CD4-positive, alpha-beta T cell (primary cell): ENCODE results near the gene CYP4F2. TPM values are rescaled to one million over a fixed set of nuclear protein-coding genes. Genes with fewer than 3 reads are reported as not detected.

Source experiments
- ATAC-seq: fragments of 200-7000 bp; cut with Tn5 transposase; one replicate; pipeline ENCODE4 v1.10.0; 2022; ENCODE audit warnings: mild to moderate bottlenecking; ENCODE audit not compliant: poor library complexity
- CTCF ChIA-PET: fragments of 350-600 bp; sonication (Branson Sonifier 250); formaldehyde crosslinking; loops from one replicate; lab custom pipeline; 2021; ENCODE audit warnings: antibody characterized with exemption, inconsistent platforms; lab: Charles Lee
- POLR2A ChIA-PET: fragments of 350-600 bp; sonication (Branson Sonifier 250); formaldehyde crosslinking; loops from one replicate; lab custom pipeline; 2021; ENCODE audit warnings: antibody characterized with exemption, inconsistent platforms; lab: Charles Lee
- DNase-seq, 14 experiments: peaks; one replicate each; pipeline ENCODE4 v3.0.0-alpha.2; 2013 to 2020; ENCODE audit warnings: mixed read lengths in 2 of 14
- H3K27ac ChIP-seq, 2 donors: one replicate each; pipeline versions ENCODE4 v1.5.1 to v1.7.0; 2013; ENCODE audit warnings: low read length in 2 of 2, low read depth in 1 of 2, mild to moderate bottlenecking in 1 of 2
- H3K27me3 ChIP-seq, 2 experiments: 1 replicate in 1 of 2; 2 replicates in 1 of 2; pipeline versions ENCODE4 v1.6.1 to v1.7.0; 2013; ENCODE audit warnings: low read length in 2 of 2, control low read depth in 1 of 2, mild to moderate bottlenecking in 1 of 2, moderate library complexity in 1 of 2; ENCODE audit not compliant: insufficient read depth in 2 of 2, control insufficient read depth in 1 of 2
- H3K36me3 ChIP-seq: one replicate; pipeline ENCODE4 v1.6.1; 2013; ENCODE audit warnings: low read length, control low read depth; ENCODE audit not compliant: insufficient read depth
- H3K4me1 ChIP-seq: one replicate; pipeline ENCODE4 v1.6.1; 2013; ENCODE audit warnings: low read length, control low read depth; ENCODE audit not compliant: insufficient read depth
- H3K4me3 ChIP-seq: one replicate; pipeline ENCODE4 v1.5.1; 2013; ENCODE audit warnings: mild to moderate bottlenecking, low read length, moderate library complexity
- H3K9me3 ChIP-seq, 2 experiments: 1 replicate in 1 of 2; 2 replicates in 1 of 2; pipeline versions ENCODE4 v1.6.1 to v1.7.0; 2013; ENCODE audit warnings: low read length in 2 of 2, mild to moderate bottlenecking in 2 of 2, control low read depth in 1 of 2, moderate library complexity in 1 of 2; ENCODE audit not compliant: control insufficient read depth in 1 of 2, insufficient read depth in 1 of 2
- H3K27ac Mint-ChIP-seq: one replicate; pipeline ENCODE4 v1.8.0; 2020; ENCODE audit warnings: mixed read lengths
- H3K27me3 Mint-ChIP-seq: one replicate; pipeline ENCODE4 v1.8.0; 2021; ENCODE audit warnings: mixed read lengths
- H3K36me3 Mint-ChIP-seq: one replicate; pipeline ENCODE4 v1.8.0; 2021; ENCODE audit warnings: low read depth, mixed read lengths
- H3K4me1 Mint-ChIP-seq: one replicate; pipeline ENCODE4 v1.8.0; 2021; ENCODE audit warnings: low read depth, mixed read lengths
- H3K4me3 Mint-ChIP-seq: one replicate; pipeline ENCODE4 v1.8.0; 2020; ENCODE audit warnings: mild to moderate bottlenecking, mixed read lengths
- H3K9me3 Mint-ChIP-seq: one replicate; pipeline ENCODE4 v1.8.0; 2020; ENCODE audit warnings: mixed read lengths
- CTCF ChIP-seq: fragments of 200-600 bp; IDR thresholded peaks from one replicate; pipeline ENCODE4 v1.8.0; 2022; ENCODE audit warnings: antibody characterized with exemption, mild to moderate bottlenecking
- intact Hi-C, 2 experiments: fragments of 100-400 bp; cut with DNase I in 1 of 2; cut with micrococcal nuclease in 1 of 2; formaldehyde crosslinking; loops; one replicate each; pipeline versions ENCODE4 v1.15.1 to v1.9.0; 2023 to 2025; cut with DNase I, micrococcal nuclease
- polyA plus RNA-seq, 2 donors: library from polyadenylated mRNA; unstranded; fragments of 120-200 nt; gene quantifications; one replicate each; pipeline ENCODE4 v1.2.1, GENCODE V29; 2013
- total RNA-seq, 174 experiments: library from RNA in 2 of 174; stranded (reverse) in 2 of 174; gene quantifications; one replicate each; pipeline ENCODE4 v1.2.3 and lab custom pipeline; 2021 to 2026

CYP4F2 gene
- total RNA-seq (not detected), total RNA-seq (lab: John Stamatoyannopoulos, UW) (0 to 0.32 (median 0) reads per million in 172 experiments)
- not detected for polyA plus RNA-seq (2013, experiment 1 of 2)
- not detected for polyA plus RNA-seq (2013, experiment 2 of 2)

DNA sequence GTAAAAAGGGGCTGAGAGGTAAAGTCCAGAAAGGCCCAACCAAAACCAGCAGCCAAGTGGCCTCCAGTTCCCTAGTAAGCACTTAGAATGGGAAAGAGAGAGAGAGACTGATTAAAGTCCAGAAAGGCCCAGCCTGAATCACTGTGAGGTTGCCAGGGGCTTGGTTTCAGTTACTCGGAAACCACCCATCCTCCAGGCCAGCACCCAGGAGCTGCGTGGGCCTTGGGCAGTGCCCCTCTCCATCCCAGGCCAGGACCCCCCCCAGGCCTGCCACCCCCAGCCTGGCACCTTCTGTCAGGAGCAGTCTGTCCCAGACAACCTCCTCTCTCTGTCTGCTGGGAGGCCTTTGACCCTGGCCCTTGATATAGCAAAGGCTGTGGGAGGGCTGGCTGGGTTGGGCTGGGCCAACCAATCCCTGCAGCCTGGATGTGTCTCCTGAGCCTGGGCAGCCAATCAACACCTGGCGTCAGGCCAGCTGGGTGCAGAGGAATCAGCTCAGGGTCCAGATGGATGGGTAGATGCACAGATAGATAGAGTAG, at the start of gene CYP4F2:
TSS of gene CYP4F2 (minus strand) at position 337 of the 539 bp plus-strand sequence. CDS start 463 bp downstream, outside the sequence.
- POLR2A ChIA-PET: no interaction called here
- no peak for TF ChIP-seq CTCF
- H3K4me1 Mint-ChIP-seq: peaks cover 10% of the 10 kb centered on the region
- no peaks in the 10 kb centered on the region for H3K9me3 ChIP-seq
- ATAC-seq: no peak
- H3K27ac ChIP-seq: no peak within 1 kb of the TSS
- H3K4me3 ChIP-seq: no peak within 1 kb of the TSS
- CTCF ChIA-PET: no interaction called here
- H3K9me3 Mint-ChIP-seq: no peaks in the 10 kb centered on the region
- DNase-seq: no peak
- no peak within 1 kb of the TSS for H3K4me3 Mint-ChIP-seq
- H3K27ac Mint-ChIP-seq: no peak within 1 kb of the TSS
- intact Hi-C loops: no loop called here
- no peaks in the 10 kb centered on the region for H3K36me3 ChIP-seq
- H3K36me3 Mint-ChIP-seq: no peaks in the 10 kb centered on the region
- H3K4me1 ChIP-seq: no peaks in the 10 kb centered on the region
- peaks cover 11 to 13% of the 10 kb centered on the region in 2 experiments for H3K27me3 ChIP-seq
- peaks cover 55% of the 10 kb centered on the region for H3K27me3 Mint-ChIP-seq

DNA sequence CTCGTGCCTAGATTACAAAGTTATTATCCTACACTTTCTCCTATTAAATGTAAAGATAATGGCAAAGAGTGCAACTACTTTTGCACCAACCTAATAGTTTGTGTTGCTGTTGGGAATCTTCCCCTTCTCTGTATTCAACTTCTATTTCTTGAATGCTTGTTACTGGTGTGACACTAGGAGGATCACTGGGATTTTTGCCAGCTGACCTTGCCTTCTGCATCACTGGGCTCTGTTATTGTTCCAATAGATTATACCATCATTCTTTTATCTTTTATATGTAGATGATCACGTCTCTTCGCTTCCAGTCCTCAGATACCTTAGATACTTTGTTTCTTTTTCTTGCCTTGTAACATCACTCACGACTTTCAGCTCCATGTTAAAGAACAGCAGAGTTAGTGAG, 47.4 kb upstream of the CYP4F2 start:
- no peaks in the 10 kb centered on the region for H3K36me3 Mint-ChIP-seq
- H3K27me3 Mint-ChIP-seq: peaks cover 44% of the 10 kb centered on the region
- POLR2A ChIA-PET: no interaction called here
- ATAC-seq (no peak), DNase-seq (no peak)
- H3K9me3 ChIP-seq: peaks cover 6 to 11% of the 10 kb centered on the region in 2 experiments
- H3K4me1 ChIP-seq: no peaks in the 10 kb centered on the region
- no peak overlapping the region for H3K4me3 ChIP-seq
- no peak for TF ChIP-seq CTCF
- no peaks in the 10 kb centered on the region for H3K4me1 Mint-ChIP-seq
- H3K27ac ChIP-seq: no peak overlapping the region
- H3K27me3 ChIP-seq: peaks cover 6% of the 10 kb centered on the region in 2 experiments
- H3K27ac Mint-ChIP-seq: no peak overlapping the region
- H3K9me3 Mint-ChIP-seq: peaks cover 11% of the 10 kb centered on the region
- no peak overlapping the region for H3K4me3 Mint-ChIP-seq
- intact Hi-C loops: no loop called here
- H3K36me3 ChIP-seq: no peaks in the 10 kb centered on the region
- CTCF ChIA-PET: no interaction called here

- Mint-ChIP-seq H3K27ac (no peak overlapping the region), H3K4me1 (no peaks in the 10 kb centered on the region), H3K27me3 (peaks cover 40% of the 10 kb centered on the region), H3K36me3 (no peaks in the 10 kb centered on the region), H3K4me3 (no peak overlapping the region), H3K9me3 (peaks cover 9% of the 10 kb centered on the region)
- intact Hi-C loops: no loop called here
- ChIA-PET POLR2A (no interaction called here), CTCF (no interaction called here)
- H3K36me3 ChIP-seq: no peaks in the 10 kb centered on the region
- H3K4me3 ChIP-seq: no peak overlapping the region
- H3K9me3 ChIP-seq: peaks cover 9 to 11% of the 10 kb centered on the region in 2 experiments
- H3K4me1 ChIP-seq: no peaks in the 10 kb centered on the region
- DNase-seq (no peak), ATAC-seq (no peak)
- H3K27me3 ChIP-seq: peaks cover 9 to 10% of the 10 kb centered on the region in 2 experiments
- TF ChIP-seq CTCF: no peak
- H3K27ac ChIP-seq: no peak overlapping the region
Observed at GRCh38 chr19:15944401-15944800, 46.5 kb upstream of the CYP4F2 start.
